Activated CD8-positive, alpha-beta memory T cell treated with anti-CD3 and anti-CD28 coated beads, Interleukin-2, amount 50 U/mL, for 24 hours (primary cell): ENCODE data around the gene LARGE1.

Source experiments
- DNase-seq: peaks from one replicate; pipeline ENCODE4 v3.0.0-alpha.2; 2020; ENCODE audit errors: extremely low read depth

LARGE1 gene

GRCh38 chr22:33772745-33773144, 147.5 kb downstream of the LARGE1 start:
- no peak for DNase-seq

GRCh38 chr22:33771136-33771535, 149.1 kb downstream of the LARGE1 start:
- no peak for DNase-seq

GRCh38 chr22:33770723-33771122, 149.6 kb downstream of the LARGE1 start:
- no peak for DNase-seq

GRCh38 chr22:33766091-33766490, 154.2 kb downstream of the LARGE1 start:
- DNase-seq, result no peak

- DNase-seq, result no peak
Observed at GRCh38 chr22:33758961-33759360, 161.3 kb downstream of the LARGE1 start.

GRCh38 chr22:33757802-33758483, 162.3 kb downstream of the LARGE1 start:
- no peak for DNase-seq

- no peak for DNase-seq
Observed at GRCh38 chr22:33757041-33757801, 163.1 kb downstream of the LARGE1 start.

- DNase-seq, result no peak
Observed at GRCh38 chr22:33756508-33756949, 163.7 kb downstream of the LARGE1 start.

- no peak for DNase-seq
Observed at GRCh38 chr22:33748714-33749113, 171.6 kb downstream of the LARGE1 start.

GRCh38 chr22:33747576-33748180, 172.6 kb downstream of the LARGE1 start:
- DNase-seq, result no peak

GRCh38 chr22:33747029-33747428, 173.2 kb downstream of the LARGE1 start:
- no peak for DNase-seq

GRCh38 chr22:33746501-33746928, 173.8 kb downstream of the LARGE1 start:
- no peak for DNase-seq

- DNase-seq, result no peak
Observed at GRCh38 chr22:33745501-33745900, 174.8 kb downstream of the LARGE1 start.

GRCh38 chr22:33743756-33744155, 176.5 kb downstream of the LARGE1 start:
- no peak for DNase-seq

GRCh38 chr22:33741025-33741424, 179.3 kb downstream of the LARGE1 start:
- DNase-seq, result no peak

GRCh38 chr22:33739516-33739915, 180.8 kb downstream of the LARGE1 start:
- DNase-seq, result no peak

GRCh38 chr22:33737662-33738061, 182.6 kb downstream of the LARGE1 start:
- DNase-seq, result no peak

- DNase-seq, result no peak
Observed at GRCh38 chr22:33735978-33736377, 184.3 kb downstream of the LARGE1 start.

- DNase-seq, result no peak
Observed at GRCh38 chr22:33728847-33729246, 191.4 kb downstream of the LARGE1 start.

- no peak for DNase-seq
Observed at GRCh38 chr22:33726294-33726734, 194.0 kb downstream of the LARGE1 start.

GRCh38 chr22:33723915-33724314, 196.4 kb downstream of the LARGE1 start:
- no peak for DNase-seq

- no peak for DNase-seq
Observed at GRCh38 chr22:33722816-33723215, 197.5 kb downstream of the LARGE1 start.
